Fibroblast of lung (primary cell): ENCODE results near the gene ITGA3. TPM values are rescaled to one million over a fixed set of nuclear protein-coding genes. Genes with fewer than 3 reads are reported as not detected.

Source experiments
- DNase-seq, 2 donors: peaks; one replicate each; pipeline versions ENCODE4 v3.0.0 to v3.0.0-alpha.2; 2010; ENCODE audit warnings: low read depth in 2 of 2
- H2AFZ ChIP-seq: 2 replicates; pipeline ENCODE4 v1.5.1; 2012; ENCODE audit warnings: low read length, control low read depth, inconsistent platforms
- H3K27ac ChIP-seq: 2 replicates; pipeline ENCODE4 v1.5.1; 2011; ENCODE audit warnings: low read length, control low read depth; ENCODE audit not compliant: insufficient read depth
- H3K27me3 ChIP-seq: 2 replicates; pipeline ENCODE4 v1.5.1; 2011; ENCODE audit warnings: mild to moderate bottlenecking, low read length; ENCODE audit not compliant: control insufficient read depth, insufficient read depth
- H3K36me3 ChIP-seq: 2 replicates; pipeline ENCODE4 v1.5.1; 2011; ENCODE audit warnings: low read length; ENCODE audit not compliant: control insufficient read depth, insufficient read depth
- H3K4me1 ChIP-seq: 2 replicates; pipeline ENCODE4 v1.5.1; 2011; ENCODE audit warnings: low read length; ENCODE audit not compliant: control insufficient read depth, insufficient read depth; ENCODE audit errors: extremely low read depth
- H3K4me2 ChIP-seq: 2 replicates; pipeline ENCODE4 v1.5.1; 2011; ENCODE audit warnings: low read length, control low read depth; ENCODE audit not compliant: insufficient read depth; ENCODE audit errors: extremely low read depth
- H3K4me3 ChIP-seq, 4 experiments: fragments of 200-600 bp in 1 of 4; sonication (generic) in 1 of 4; replicated peaks in 1 of 4; 2 replicates each; pipeline ENCODE4 v1.5.1; 2011 to 2016; ENCODE audit warnings: low read length in 4 of 4, low read depth in 3 of 4, mild to moderate bottlenecking in 3 of 4, control low read depth in 2 of 4, inconsistent platforms in 1 of 4, mixed read lengths in 1 of 4; ENCODE audit not compliant: insufficient read depth in 1 of 4; ENCODE audit errors: control extremely low read depth in 1 of 4
- H3K79me2 ChIP-seq: 2 replicates; pipeline ENCODE4 v1.5.1; 2012; ENCODE audit warnings: mild to moderate bottlenecking, low read length, inconsistent platforms; ENCODE audit not compliant: control insufficient read depth, insufficient read depth
- H3K9ac ChIP-seq: 2 replicates; pipeline ENCODE4 v1.5.1; 2011; ENCODE audit warnings: mild to moderate bottlenecking, low read length, control low read depth; ENCODE audit not compliant: insufficient read depth
- H3K9me3 ChIP-seq: 2 replicates; pipeline ENCODE4 v1.5.1; 2012; ENCODE audit warnings: low read depth, low read length; ENCODE audit not compliant: control insufficient read depth, insufficient read depth
- H4K20me1 ChIP-seq: 2 replicates; pipeline ENCODE4 v1.5.1; 2011; ENCODE audit warnings: low read length; ENCODE audit not compliant: control insufficient read depth, insufficient read depth; ENCODE audit errors: extremely low read depth
- EZH2 ChIP-seq: IDR thresholded peaks from 2 replicates; pipeline ENCODE4 v1.5.1; 2012; ENCODE audit warnings: low read length, control low read depth, mild to moderate bottlenecking; ENCODE audit errors: missing control alignments
- polyA plus RNA-seq, 2 donors: library from polyadenylated mRNA; depleted of rRNA in 1 of 2; stranded (reverse) in 1 of 2; unstranded in 1 of 2; fragments of >200 nt; gene quantifications; 2 replicates each; pipeline ENCODE4 v1.2.1, GENCODE V29; 2011 to 2012; ENCODE audit warnings: missing spikeins in 1 of 2
- total RNA-seq: library from RNA; depleted of rRNA; stranded (reverse); fragments of >200 nt; gene quantifications from 2 replicates; pipeline ENCODE4 v1.2.1, GENCODE V29; 2014
- TF ChIP-seq, protein P1 (sequence below), 2 donors: IDR thresholded peaks in 1 of 2; conservative IDR thresholded peaks in 1 of 2; 1 replicate in 1 of 2; 2 replicates in 1 of 2; pipeline ENCODE4 v1.5.1; 2011 to 2012; ENCODE audit warnings: low read length in 2 of 2, control low read depth in 1 of 2, inconsistent platforms in 1 of 2, low read depth in 1 of 2, mild to moderate bottlenecking in 1 of 2

The ITGA3 gene
- total and polyA plus RNA-seq, 2 donors (not counting 1 experiment from before 2014, with no cell fraction given): 67.3 to 269 TPM

DNA sequence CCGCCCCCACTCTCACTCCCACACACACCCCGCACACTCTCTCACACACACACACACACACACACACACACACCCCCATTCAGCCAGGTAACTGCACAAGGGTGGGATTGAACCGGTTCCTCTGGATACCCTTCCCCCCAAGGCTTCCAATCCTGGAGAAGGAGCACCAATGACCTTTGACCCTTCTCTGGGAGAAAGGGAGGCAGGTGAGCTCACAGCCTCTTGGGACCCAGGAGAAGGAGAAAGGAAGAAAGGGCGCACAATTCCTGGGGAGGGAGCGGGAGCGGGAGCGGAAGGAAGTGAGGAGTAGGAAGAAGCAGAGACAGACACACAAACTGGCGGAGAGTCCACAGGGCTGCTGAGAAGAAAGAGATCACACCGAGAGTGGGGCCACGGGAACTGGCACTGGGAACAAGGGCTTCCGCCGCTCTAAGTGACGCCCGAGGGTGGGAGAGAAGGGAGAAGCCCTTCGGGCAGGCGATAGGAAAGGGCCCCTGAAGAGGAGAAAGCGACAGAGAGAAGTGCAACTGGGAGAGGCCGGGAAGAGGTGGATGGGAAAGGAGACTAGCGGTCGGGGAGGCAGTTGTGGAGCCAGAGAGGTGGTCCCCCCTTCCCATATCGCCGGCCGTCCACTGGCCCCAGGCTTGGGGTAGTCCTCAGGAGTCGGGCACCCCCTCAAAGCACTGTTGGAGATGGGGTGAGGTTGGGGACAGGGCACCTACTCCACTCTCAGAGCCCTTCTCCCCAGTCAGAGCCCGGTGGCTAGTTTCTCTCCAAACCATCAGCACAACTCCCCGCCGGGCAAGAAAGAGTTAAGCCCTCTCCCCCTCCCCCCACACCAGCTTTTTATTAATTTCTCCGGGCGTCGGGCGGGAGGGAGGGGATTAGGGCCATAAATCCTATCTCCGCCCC lies 72.8 kb downstream of the ITGA3 start:
- Histone ChIP-seq H3K4me1 (peaks cover 10% of the 10 kb centered on the region), H3K4me2 (peak overlapping the region; percentile 13), H3K27me3 (no peaks in the 10 kb centered on the region), H2AFZ (peak overlapping the region; percentile 36), H3K79me2 (no peaks in the 10 kb centered on the region), H3K36me3 (no peaks in the 10 kb centered on the region), H4K20me1 (no peaks in the 10 kb centered on the region), H3K9ac (peak overlapping the region; percentile 38), H3K9me3 (no peaks in the 10 kb centered on the region), H3K27ac (no peak overlapping the region), H3K4me3 (peak overlapping the region; percentile 36 to 59 (median 49))
- DNase-seq: no peak
- peak; percentile 53 for TF ChIP-seq EZH2
- TF ChIP-seq, protein P1, sequence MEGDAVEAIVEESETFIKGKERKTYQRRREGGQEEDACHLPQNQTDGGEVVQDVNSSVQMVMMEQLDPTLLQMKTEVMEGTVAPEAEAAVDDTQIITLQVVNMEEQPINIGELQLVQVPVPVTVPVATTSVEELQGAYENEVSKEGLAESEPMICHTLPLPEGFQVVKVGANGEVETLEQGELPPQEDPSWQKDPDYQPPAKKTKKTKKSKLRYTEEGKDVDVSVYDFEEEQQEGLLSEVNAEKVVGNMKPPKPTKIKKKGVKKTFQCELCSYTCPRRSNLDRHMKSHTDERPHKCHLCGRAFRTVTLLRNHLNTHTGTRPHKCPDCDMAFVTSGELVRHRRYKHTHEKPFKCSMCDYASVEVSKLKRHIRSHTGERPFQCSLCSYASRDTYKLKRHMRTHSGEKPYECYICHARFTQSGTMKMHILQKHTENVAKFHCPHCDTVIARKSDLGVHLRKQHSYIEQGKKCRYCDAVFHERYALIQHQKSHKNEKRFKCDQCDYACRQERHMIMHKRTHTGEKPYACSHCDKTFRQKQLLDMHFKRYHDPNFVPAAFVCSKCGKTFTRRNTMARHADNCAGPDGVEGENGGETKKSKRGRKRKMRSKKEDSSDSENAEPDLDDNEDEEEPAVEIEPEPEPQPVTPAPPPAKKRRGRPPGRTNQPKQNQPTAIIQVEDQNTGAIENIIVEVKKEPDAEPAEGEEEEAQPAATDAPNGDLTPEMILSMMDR (conservative IDR thresholded peaks at IDR 0.05 in 1 of 2, IDR thresholded peaks at IDR 0.05 in 1 of 2; ENCODE audit: low read depth in 1 of 2, low read length in 2 of 2): no peak

DNA sequence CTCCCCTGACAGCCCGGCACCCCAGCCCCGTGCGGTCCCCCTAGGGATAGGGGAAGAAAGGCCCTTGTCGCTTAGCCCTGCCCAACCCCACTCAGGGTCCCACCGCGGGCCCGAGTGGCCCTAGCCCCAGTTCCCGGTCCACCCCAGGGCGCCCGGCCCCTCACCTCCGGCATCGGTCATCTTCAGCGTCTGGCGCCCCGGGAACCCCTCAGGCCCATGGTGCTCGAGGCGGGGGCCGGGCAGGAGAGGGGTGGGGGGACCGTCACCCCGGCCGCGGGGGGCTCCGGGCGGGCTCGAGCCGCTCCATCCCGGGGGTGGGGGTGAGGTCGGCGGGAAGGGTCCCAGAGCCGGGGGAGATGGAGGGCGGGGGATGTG lies 73.4 kb downstream of the ITGA3 start:
- peaks cover 14% of the 10 kb centered on the region for H3K4me1 ChIP-seq
- no peaks in the 10 kb centered on the region for H4K20me1 ChIP-seq
- DNase-seq: no peak
- no peaks in the 10 kb centered on the region for H3K27me3 ChIP-seq
- peak; percentile 4 for TF ChIP-seq EZH2
- TF ChIP-seq, protein P1 (conservative IDR thresholded peaks at IDR 0.05 in 1 of 2, IDR thresholded peaks at IDR 0.05 in 1 of 2; ENCODE audit: low read depth in 1 of 2, low read length in 2 of 2): no peak
- H3K27ac ChIP-seq: no peak overlapping the region
- H3K4me3 ChIP-seq: peak overlapping the region; percentile 4 to 59 (median 29)
- H3K9me3 ChIP-seq: no peaks in the 10 kb centered on the region
- peak overlapping the region; percentile 58 for H3K4me2 ChIP-seq
- H2AFZ ChIP-seq: no peak overlapping the region
- no peaks in the 10 kb centered on the region for H3K79me2 ChIP-seq
- H3K9ac ChIP-seq: peak overlapping the region; percentile 23
- H3K36me3 ChIP-seq: no peaks in the 10 kb centered on the region

- H3K4me3 ChIP-seq: peak within 1 kb of the TSS; percentile 44 to 59 (median 54)
- H3K9ac ChIP-seq: peak within 1 kb of the TSS; percentile 55
- H4K20me1 ChIP-seq: no peaks in the 10 kb centered on the region
- H2AFZ ChIP-seq: peak within 1 kb of the TSS; percentile 30
- peaks cover 3% of the 10 kb centered on the region for H3K36me3 ChIP-seq
- H3K4me2 ChIP-seq: peak within 1 kb of the TSS; percentile 82
- no peaks in the 10 kb centered on the region for H3K9me3 ChIP-seq
- H3K27ac ChIP-seq: no peak within 1 kb of the TSS
- peaks cover 14% of the 10 kb centered on the region for H3K4me1 ChIP-seq
- no peaks in the 10 kb centered on the region for H3K79me2 ChIP-seq
- DNase-seq: peak in 1 of 2 donors; percentile 58
- no peak for TF ChIP-seq EZH2
- no peaks in the 10 kb centered on the region for H3K27me3 ChIP-seq
These were observed 74.0 kb downstream of the ITGA3 start, which contains the start of gene SAMD14 for GRCh38 chr17:50129728-50130558. Gene SAMD14, minus strand, starts transcription at chr17:50130160. Its CDS starts 5,201 bp downstream, at chr17:50124959.
